ENCODE results near the gene SDK1. TPM values are rescaled to one million over a fixed set of nuclear protein-coding genes. Genes with fewer than 3 reads are reported as not detected.

Gene SDK1
- polyA plus RNA-seq, 2 of the 4 experiments (the other 2 are of a cell fraction), result 0.12 to 0.28 TPM

DNA sequence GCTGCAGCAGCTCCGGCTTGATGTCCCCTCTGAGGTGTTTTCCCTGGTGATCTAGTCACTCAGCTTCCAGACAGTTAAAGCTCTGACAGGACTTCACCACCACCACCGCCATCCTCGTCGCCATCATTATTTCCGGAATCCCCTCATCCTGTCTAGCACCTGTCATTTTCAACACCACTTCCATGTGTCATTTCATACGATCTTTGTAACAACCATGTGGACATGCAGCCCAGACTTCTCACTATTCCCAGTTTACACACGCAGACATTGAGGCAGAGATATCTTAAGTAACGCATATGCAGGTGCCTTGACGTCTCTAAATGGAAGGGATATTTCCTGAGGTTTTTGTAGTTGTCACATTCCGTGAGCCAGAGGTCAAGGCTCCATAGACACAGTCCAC, 850.5 kb downstream of the SDK1 start:
- WGBS (ENCODE audit: missing lambda C conversion rate), result 58% methylated on average over 10 of the region's 10 CpGs
- Histone ChIP-seq H3K27ac (no peak overlapping the region), H3K4me1 (no peaks in the 10 kb centered on the region), H3K4me3 (no peak overlapping the region), H3K4me2 (no peak overlapping the region), H3K9me3 (no peaks in the 10 kb centered on the region)
- ATAC-seq (no peak), DNase-seq (ENCODE audit: low read depth in 1 of 2, low spot score in 1 of 2) (no peak), FAIRE-seq (no peak)
- no peak for TF ChIP-seq CEBPB (IDR thresholded peaks at IDR 0.05)
- no peak for TF ChIP-seq KDM5A (IDR thresholded peaks at IDR 0.05)
- no peak for TF ChIP-seq RAD21 (conservative IDR thresholded peaks at IDR 0.05 in 1 of 2, IDR thresholded peaks at IDR 0.05 in 1 of 2)
- TF ChIP-seq, protein P1, sequence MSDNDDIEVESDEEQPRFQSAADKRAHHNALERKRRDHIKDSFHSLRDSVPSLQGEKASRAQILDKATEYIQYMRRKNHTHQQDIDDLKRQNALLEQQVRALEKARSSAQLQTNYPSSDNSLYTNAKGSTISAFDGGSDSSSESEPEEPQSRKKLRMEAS (IDR thresholded peaks at IDR 0.05), result no peak
- CTCF ChIA-PET, result interaction anchor here (1.5 kb wide), 1 partner anchor 15 kb away, joined by 3 read pairs; no protein-coding TSS in a partner anchor
- POLR2A ChIA-PET, result no interaction called here

DNA sequence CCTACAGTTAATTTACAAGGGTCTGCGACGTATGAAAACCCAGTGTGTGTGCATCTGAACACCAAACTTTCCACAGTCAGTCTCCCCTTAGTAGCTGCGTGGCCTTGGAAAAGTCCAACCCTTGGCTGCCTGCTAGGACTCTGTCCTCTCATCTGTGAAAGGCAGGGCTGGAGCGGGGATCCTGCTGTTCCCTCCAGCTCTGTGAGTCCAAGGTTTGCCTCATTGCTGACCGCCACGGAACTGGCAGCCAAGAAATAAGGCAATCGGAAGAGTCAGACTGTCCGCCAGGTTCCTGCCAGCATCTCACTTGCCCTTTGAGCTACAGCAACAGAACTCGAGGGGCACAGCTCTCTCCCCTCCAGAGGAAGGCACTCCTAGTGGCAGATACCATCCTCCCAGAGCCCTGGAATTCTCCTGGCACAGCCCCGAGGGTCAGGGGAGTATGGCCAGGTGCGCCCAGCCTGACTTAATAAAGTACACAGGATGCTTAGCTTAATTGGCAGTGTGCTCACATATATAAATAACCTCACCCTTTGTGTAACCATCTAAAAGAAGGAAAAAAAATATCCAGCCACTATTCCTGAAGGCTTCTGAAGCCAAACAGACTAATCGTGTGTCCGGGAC, 851.0 kb downstream of the SDK1 start:
- no peak for FAIRE-seq
- H3K27ac ChIP-seq, result no peak overlapping the region
- H3K4me3 ChIP-seq, result no peak overlapping the region
- no peaks in the 10 kb centered on the region for H3K4me1 ChIP-seq
- H3K4me2 ChIP-seq, result no peak overlapping the region
- ATAC-seq, result no peak
- ChIA-PET POLR2A (no interaction called here), CTCF (interaction anchor here (1.5 kb wide), 1 partner anchor 15 kb away, joined by 3 read pairs; no protein-coding TSS in a partner anchor)
- WGBS (ENCODE audit: missing lambda C conversion rate), result 29% methylated on average over 12 of the region's 13 CpGs
- no peaks in the 10 kb centered on the region for H3K9me3 ChIP-seq
- DNase-seq (ENCODE audit: low read depth in 1 of 2, low spot score in 1 of 2), result no peak
- TF ChIP-seq EP300 (IDR thresholded peaks at IDR 0.05), result no peak
- no peak for TF ChIP-seq CEBPB (IDR thresholded peaks at IDR 0.05)
- no peak for TF ChIP-seq RNF2 (IDR thresholded peaks at IDR 0.05; ENCODE audit: borderline replicate concordance, low read depth)
- no peak for TF ChIP-seq CHD4 (IDR thresholded peaks at IDR 0.05; ENCODE audit: borderline replicate concordance)
- TF ChIP-seq BHLHE40 (IDR thresholded peaks at IDR 0.05; ENCODE audit: low read depth, low read length), result no peak
- no peak for TF ChIP-seq JUNB (IDR thresholded peaks at IDR 0.05)
- TF ChIP-seq, protein P1 (IDR thresholded peaks at IDR 0.05), result no peak
- no peak for TF ChIP-seq JUN (IDR thresholded peaks at IDR 0.05)
- no peak for TF ChIP-seq EHF (CRISPR knock-in tag; IDR thresholded peaks at IDR 0.05)
- TF ChIP-seq CBX8 (IDR thresholded peaks at IDR 0.05), result no peak
- no peak for TF ChIP-seq HOXA7 (CRISPR knock-in tag; IDR thresholded peaks at IDR 0.05)
- no peak for TF ChIP-seq FOSL2 (IDR thresholded peaks at IDR 0.05)
- no peak for TF ChIP-seq FOSL2 (CRISPR knock-in tag; IDR thresholded peaks at IDR 0.05)

DNA sequence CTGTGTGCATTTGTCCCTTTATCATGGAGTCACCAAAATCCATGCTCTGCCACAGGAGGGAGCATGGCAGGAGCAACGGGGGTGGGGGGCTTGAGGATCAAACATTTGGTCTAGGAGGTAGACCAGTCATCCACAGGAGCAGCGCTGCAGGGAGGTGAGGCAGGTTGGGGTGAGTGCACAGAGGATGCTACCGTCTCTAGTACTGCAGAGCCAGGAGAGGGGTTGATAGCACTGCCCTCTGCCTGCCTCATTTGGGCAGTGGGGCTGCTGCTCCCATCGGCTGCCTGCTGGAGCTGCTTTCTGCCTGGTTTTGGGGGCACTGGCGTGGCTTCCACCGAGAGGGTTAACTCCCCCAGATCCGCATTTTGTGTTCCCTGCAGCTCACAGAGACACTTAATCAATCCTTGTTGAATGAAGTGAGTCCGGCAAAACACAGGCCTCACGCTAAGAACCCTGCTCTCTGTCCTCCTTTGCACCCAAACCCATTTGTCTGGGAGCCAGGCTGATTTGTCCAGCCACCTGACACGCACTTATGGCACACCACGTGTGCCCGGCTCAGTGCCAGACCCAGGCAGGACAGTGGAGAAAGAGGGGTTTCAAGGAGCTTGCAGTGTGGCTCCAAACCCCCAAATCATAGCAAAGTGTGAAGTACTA, 854.0 kb downstream of the SDK1 start:
- ChIA-PET CTCF (no interaction called here), POLR2A (no interaction called here)
- H3K4me2 ChIP-seq, result no peak overlapping the region
- no peak overlapping the region for H3K27ac ChIP-seq
- 29% methylated on average over 12 of the region's 12 CpGs for WGBS (ENCODE audit: missing lambda C conversion rate)
- H3K9me3 ChIP-seq, result no peaks in the 10 kb centered on the region
- peak; percentile 51 to 52; a peak in 3 of 6 replicates for ATAC-seq
- TF ChIP-seq SREBF2 (IDR thresholded peaks at IDR 0.05) (no peak), ZFP36 (IDR thresholded peaks at IDR 0.05; ENCODE audit: borderline replicate concordance, partially characterized antibody) (no peak), HOXA7 (CRISPR knock-in tag; IDR thresholded peaks at IDR 0.05) (no peak), CHD2 (IDR thresholded peaks at IDR 0.05; ENCODE audit: low read length, partially characterized antibody) (no peak), TP53 (CRISPR knock-in tag; IDR thresholded peaks at IDR 0.05) (no peak), BHLHE40 (IDR thresholded peaks at IDR 0.05; ENCODE audit: low read depth, low read length) (no peak)
- H3K4me1 ChIP-seq, result 0 out of 3 replicates have a peak, but pooled peaks cover 7% of the 10 kb centered on the region
- no peak for FAIRE-seq
- H3K4me3 ChIP-seq, result no peak overlapping the region
- DNase-seq (ENCODE audit: low read depth in 1 of 2, low spot score in 1 of 2), result no peak

DNA sequence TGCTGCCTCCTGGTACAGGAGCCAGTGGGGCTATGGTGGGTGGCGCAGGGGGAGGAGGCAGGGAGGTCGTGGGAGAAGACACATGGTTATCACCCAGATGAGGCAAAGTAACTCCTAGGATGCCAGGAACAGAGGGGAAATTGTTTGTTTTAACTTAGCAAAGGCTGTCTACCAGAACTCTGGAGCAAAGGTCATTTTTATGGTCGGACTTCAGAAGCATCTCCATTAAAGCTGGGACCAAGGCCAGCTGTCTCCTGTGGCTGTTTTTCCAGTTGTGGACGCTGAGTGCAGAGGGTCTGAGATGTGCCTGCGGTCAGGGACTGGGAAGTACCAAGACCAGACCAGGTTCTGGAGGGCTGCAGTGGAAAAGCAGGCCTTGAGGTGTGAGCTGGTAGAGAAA, 855.1 kb downstream of the SDK1 start:
- Histone ChIP-seq H3K9me3 (no peaks in the 10 kb centered on the region), H3K4me1 (0 out of 3 replicates have a peak, but pooled peaks cover 7% of the 10 kb centered on the region), H3K4me2 (no peak overlapping the region), H3K4me3 (no peak overlapping the region), H3K27ac (no peak overlapping the region)
- ATAC-seq (no peak), DNase-seq (ENCODE audit: low read depth in 1 of 2, low spot score in 1 of 2) (no peak), FAIRE-seq (no peak)
- CTCF ChIA-PET, result no interaction called here
- whole genome bisulfite sequencing (ENCODE audit: missing lambda C conversion rate), result 30% methylated on average over 5 of the region's 5 CpGs
- POLR2A ChIA-PET, result no interaction called here
- TF ChIP-seq CEBPB (IDR thresholded peaks at IDR 0.05) (no peak), JUNB (IDR thresholded peaks at IDR 0.05) (no peak), MAFK (IDR thresholded peaks at IDR 0.05; ENCODE audit: partially characterized antibody) (no peak), HOXB5 (CRISPR knock-in tag; IDR thresholded peaks at IDR 0.05) (no peak), HEYL (CRISPR knock-in tag; IDR thresholded peaks at IDR 0.05) (no peak)
- TF ChIP-seq, protein P1 (IDR thresholded peaks at IDR 0.05), result no peak

All from A549 (cell line).